IMR-90 (cell line): Measurements from ENCODE around the gene PACSIN3. TPM values are rescaled to one million over a fixed set of nuclear protein-coding genes. Genes with fewer than 3 reads are reported as not detected.

Source experiments
- ATAC-seq: fragments of 200-7000 bp; cut with Tn5 transposase; 2 replicates; pipeline ENCODE4 v1.9.1; 2020; ENCODE audit warnings: low read depth, mild to moderate bottlenecking, moderate library complexity
- BruUV-seq: library from RNA; stranded (reverse); fragments of 400-500 nt; replicated peaks from 2 replicates; lab custom pipeline; 2021; lab: Mats Ljungman, UMichigan
- CTCF ChIA-PET: fragments of 300-600 bp; formaldehyde crosslinking; extraction: SDS; loops from one replicate; lab custom pipeline; 2021; ENCODE audit warnings: antibody characterized with exemption; lab: Yijun Ruan, JAX
- POLR2A ChIA-PET: fragments of 300-600 bp; sonication (Branson Sonifier 250); formaldehyde crosslinking; loops from one replicate; lab custom pipeline; 2022; ENCODE audit warnings: antibody characterized with exemption; ENCODE audit not compliant: unreplicated experiment; lab: Charles Lee
- DNase-seq: peaks from one replicate; pipeline ENCODE4 v3.0.0; 2013
- H2AFZ ChIP-seq: replicated peaks from 2 replicates; pipeline ENCODE3; 2013; ENCODE audit warnings: low read length, mild to moderate bottlenecking; ENCODE audit not compliant: poor library complexity
- H2AK5ac ChIP-seq: 2 replicates; pipeline ENCODE4 v1.6.1; 2013; ENCODE audit warnings: low read depth, low read length, inconsistent platforms
- H2AK9ac ChIP-seq: replicated peaks from 2 replicates; pipeline ENCODE3; 2013; ENCODE audit warnings: mild to moderate bottlenecking, low read depth, low read length, moderate library complexity; ENCODE audit not compliant: poor library complexity
- H2BK120ac ChIP-seq: 2 replicates; pipeline ENCODE4 v1.6.1; 2013; ENCODE audit warnings: low read depth, low read length, inconsistent platforms
- H2BK15ac ChIP-seq: 3 replicates; pipeline ENCODE4 v1.6.1; 2013; ENCODE audit warnings: low read depth, low read length, inconsistent platforms
- H2BK20ac ChIP-seq: 2 replicates; pipeline ENCODE4 v1.6.1; 2013; ENCODE audit warnings: low read depth, mild to moderate bottlenecking, inconsistent platforms, low read length, moderate library complexity
- H2BK5ac ChIP-seq: 2 replicates; pipeline ENCODE4 v1.6.1; 2013; ENCODE audit warnings: mild to moderate bottlenecking, low read depth, low read length, inconsistent platforms; ENCODE audit not compliant: poor library complexity, severe bottlenecking
- H3K14ac ChIP-seq: replicated peaks from 2 replicates; pipeline ENCODE4 v1.6.1; 2013; ENCODE audit warnings: low read depth, low read length, inconsistent platforms
- H3K18ac ChIP-seq: 2 replicates; pipeline ENCODE4 v1.6.1; 2013; ENCODE audit warnings: low read depth, low read length, control low read depth
- H3K23ac ChIP-seq: 2 replicates; pipeline ENCODE4 v1.6.1; 2013; ENCODE audit warnings: low read depth, low read length, inconsistent platforms
- H3K27ac ChIP-seq: 2 replicates; pipeline ENCODE4 v1.5.1; 2013; ENCODE audit warnings: mild to moderate bottlenecking, control low read depth, low read length; ENCODE audit not compliant: insufficient read depth
- H3K27me3 ChIP-seq: 2 replicates; pipeline ENCODE4 v1.6.1; 2013; ENCODE audit warnings: low read length; ENCODE audit not compliant: control insufficient read depth, insufficient read depth
- H3K36me3 ChIP-seq: 2 replicates; pipeline ENCODE4 v1.6.1; 2013; ENCODE audit warnings: low read length, mixed read lengths; ENCODE audit not compliant: control insufficient read depth, insufficient read depth
- H3K4ac ChIP-seq: 2 replicates; pipeline ENCODE4 v1.6.1; 2013; ENCODE audit warnings: low read depth, low read length, inconsistent platforms
- H3K4me1 ChIP-seq: 2 replicates; pipeline ENCODE4 v1.6.1; 2013; ENCODE audit warnings: low read length, mixed read lengths; ENCODE audit not compliant: control insufficient read depth, insufficient read depth
- H3K4me2 ChIP-seq: 2 replicates; pipeline ENCODE4 v1.6.1; 2013; ENCODE audit warnings: low read depth, mild to moderate bottlenecking, control low read depth, low read length, moderate library complexity
- H3K4me3 ChIP-seq: 2 replicates; pipeline ENCODE4 v1.5.1; 2013; ENCODE audit warnings: low read depth, mild to moderate bottlenecking, control low read depth, low read length, moderate library complexity; ENCODE audit not compliant: insufficient read depth
- H3K56ac ChIP-seq: 2 replicates; pipeline ENCODE4 v1.6.1; 2013; ENCODE audit warnings: low read length, inconsistent platforms; ENCODE audit not compliant: insufficient read depth; ENCODE audit errors: extremely low read depth
- H3K79me1 ChIP-seq, 2 experiments: 2 replicates each; pipeline ENCODE4 v1.6.1; 2013; ENCODE audit warnings: low read length in 2 of 2, inconsistent platforms in 1 of 2, low read depth in 1 of 2
- H3K9ac ChIP-seq: 2 replicates; pipeline ENCODE4 v1.6.1; 2013; ENCODE audit warnings: low read depth, low read length, control low read depth
- H3K9me1 ChIP-seq: 2 replicates; pipeline ENCODE4 v1.6.1; 2013; ENCODE audit warnings: low read length, inconsistent platforms; ENCODE audit not compliant: insufficient read depth
- H3K9me3 ChIP-seq: 2 replicates; pipeline ENCODE4 v1.6.1; 2013; ENCODE audit warnings: low read length; ENCODE audit not compliant: control insufficient read depth, insufficient read depth
- H4K20me1 ChIP-seq: 2 replicates; pipeline ENCODE4 v1.6.1; 2013; ENCODE audit warnings: low read length, inconsistent platforms; ENCODE audit not compliant: insufficient read depth
- H4K5ac ChIP-seq: 2 replicates; pipeline ENCODE4 v1.6.1; 2013; ENCODE audit warnings: mild to moderate bottlenecking, low read depth, low read length, control low read depth
- H4K8ac ChIP-seq, 2 experiments: 2 replicates each; pipeline ENCODE4 v1.6.1; 2013; ENCODE audit warnings: low read depth in 2 of 2, low read length in 2 of 2, control low read depth in 1 of 2, inconsistent platforms in 1 of 2
- H4K91ac ChIP-seq: 2 replicates; pipeline ENCODE4 v1.6.1; 2013; ENCODE audit warnings: low read depth, low read length, inconsistent platforms; ENCODE audit not compliant: insufficient read depth
- BHLHE40 ChIP-seq: fragments of 150-350 bp; IDR thresholded peaks from 2 replicates; pipeline ENCODE4 v1.6.1; 2016; ENCODE audit warnings: mild to moderate bottlenecking, low read depth, low read length
- CHD1 ChIP-seq: IDR thresholded peaks from 2 replicates; pipeline ENCODE4 v1.6.1; 2012; ENCODE audit warnings: low read depth, low read length, improper control_type of control experiment
- CTCF ChIP-seq: conservative IDR thresholded peaks from 2 replicates; pipeline ENCODE4 v1.5.1; 2012; ENCODE audit warnings: mild to moderate bottlenecking, low read depth, low read length, improper control_type of control experiment
- ELK1 ChIP-seq: fragments of 150-350 bp; IDR thresholded peaks from 2 replicates; pipeline ENCODE4 v1.6.1; 2016; ENCODE audit warnings: low read depth, mild to moderate bottlenecking, low read length, moderate library complexity, borderline replicate concordance
- FOS ChIP-seq: fragments of 150-350 bp; IDR thresholded peaks from 2 replicates; pipeline ENCODE4 v1.6.1; 2016; ENCODE audit warnings: low read depth, low read length
- MAFK ChIP-seq: IDR thresholded peaks from 2 replicates; pipeline ENCODE4 v1.6.1; 2012; ENCODE audit warnings: low read depth, low read length, improper control_type of control experiment
- MAZ ChIP-seq: IDR thresholded peaks from 2 replicates; pipeline ENCODE4 v1.6.1; 2012; ENCODE audit warnings: low read depth, mild to moderate bottlenecking, low read length, improper control_type of control experiment, moderate library complexity, borderline replicate concordance
- MXI1 ChIP-seq: IDR thresholded peaks from 2 replicates; pipeline ENCODE4 v1.6.1; 2012; ENCODE audit warnings: low read depth, mild to moderate bottlenecking, low read length, moderate library complexity, borderline replicate concordance
- NFE2L2 ChIP-seq: fragments of 150-350 bp; IDR thresholded peaks from 2 replicates; pipeline ENCODE4 v1.6.1; 2016; ENCODE audit warnings: low read depth, mild to moderate bottlenecking, low read length
- POLR2A ChIP-seq: IDR thresholded peaks from 2 replicates; pipeline ENCODE4 v1.6.1; 2012; ENCODE audit warnings: mild to moderate bottlenecking, low read depth, low read length
- RAD21 ChIP-seq: IDR thresholded peaks from 2 replicates; pipeline ENCODE4 v1.6.1; 2012; ENCODE audit warnings: low read length, improper control_type of control experiment
- RCOR1 ChIP-seq: IDR thresholded peaks from 2 replicates; pipeline ENCODE4 v1.6.1; 2012; ENCODE audit warnings: mild to moderate bottlenecking, low read length, improper control_type of control experiment; ENCODE audit not compliant: insufficient replicate concordance
- RFX5 ChIP-seq: IDR thresholded peaks from 2 replicates; pipeline ENCODE4 v1.8.0; 2012; ENCODE audit warnings: low read depth, mild to moderate bottlenecking, low read length, moderate library complexity
- SMC3 ChIP-seq: fragments of 150-350 bp; IDR thresholded peaks from 2 replicates; pipeline ENCODE4 v1.6.1; 2016; ENCODE audit warnings: low read depth, mild to moderate bottlenecking, antibody characterized with exemption, low read length, moderate library complexity
- USF2 ChIP-seq: fragments of 150-350 bp; IDR thresholded peaks from 2 replicates; pipeline ENCODE4 v1.6.1; 2017; ENCODE audit warnings: mild to moderate bottlenecking, antibody characterized with exemption, low read length, low read depth
- WGBS, 2 experiments: methylation state at CpG; one replicate each; pipeline versions ENCODE4 v1.1.5 to v1.1.7; 2013; ENCODE audit warnings: missing lambda C conversion rate in 2 of 2; ENCODE audit not compliant: insufficient read length in 1 of 2; ENCODE audit errors: extremely low coverage in 2 of 2; 5-methylcytosine and 5-hydroxymethylcytosine counted together
- dilution Hi-C: fragments of 300-500 bp; cut with HindIII; formaldehyde crosslinking; loops from one replicate; pipeline ENCODE4 v1.14.3; 2018; ENCODE audit warnings: low sequenced_read_pairs; ENCODE audit not compliant: unreplicated experiment
- in situ Hi-C: fragments of 300-500 bp; cut with MboI; formaldehyde crosslinking; loops from 3 replicates; pipeline ENCODE4 v1.14.3; 2019; ENCODE audit warnings: low sequenced_read_pairs, inconsistent platforms, mixed read lengths
- intact Hi-C: fragments of 100-400 bp; cut with micrococcal nuclease; formaldehyde crosslinking; loops from 2 replicates; pipeline ENCODE4 v1.10.0; 2022
- polyA plus RNA-seq, 3 experiments: library from polyadenylated mRNA; depleted of rRNA; stranded (reverse); fragments of >200 nt; gene quantifications; 2 replicates each; pipeline ENCODE4 v1.2.3, GENCODE V29; 2012; ENCODE audit warnings: low replicate concordance in 1 of 3
- total RNA-seq: library from RNA; depleted of rRNA; stranded (reverse); fragments of >200 nt; gene quantifications from 2 replicates; pipeline ENCODE4 v1.2.3, GENCODE V29; 2012

The PACSIN3 gene
- total and polyA plus RNA-seq, 2 of the 4 experiments (the other 2 are of a cell fraction) = 19.2 to 21.1 TPM

- H3K4me3 ChIP-seq = no peak overlapping the region
- H4K20me1 ChIP-seq = peaks cover 22% of the 10 kb centered on the region
- H2AK5ac ChIP-seq = no peak overlapping the region
- H3K4me2 ChIP-seq = no peak overlapping the region
- no peaks in the 10 kb centered on the region for H3K27me3 ChIP-seq
- H3K9me3 ChIP-seq = no peaks in the 10 kb centered on the region
- no peak overlapping the region for H3K9ac ChIP-seq
- peaks cover 9% of the 10 kb centered on the region; the same call in 1 of the 2 replicates for H3K9me1 ChIP-seq
- H3K18ac ChIP-seq = no peak overlapping the region
- peaks cover 4% of the 10 kb centered on the region; the same call in 1 of the 2 replicates for H3K4me1 ChIP-seq
- ChIA-PET POLR2A (no interaction called here), CTCF (no interaction called here)
- no peak overlapping the region for H2BK120ac ChIP-seq
- H2BK5ac ChIP-seq = no peak overlapping the region
- no peak overlapping the region for H2BK20ac ChIP-seq
- no peak overlapping the region for H2AFZ ChIP-seq
- H3K14ac ChIP-seq = no peak overlapping the region
- no peaks in the 10 kb centered on the region for H3K36me3 ChIP-seq
- dilution Hi-C loops (no loop called here), in situ Hi-C loops (loop anchor here (10.0 kb wide), 1 partner anchor 243 kb away; the partner anchor contains the start of gene LRP4), intact Hi-C loops (no loop called here)
- no peak overlapping the region for H4K91ac ChIP-seq
- no peak overlapping the region for H2BK15ac ChIP-seq
- H2AK9ac ChIP-seq = no peak overlapping the region
- no peak overlapping the region for H3K4ac ChIP-seq
- TF ChIP-seq NFE2L2 (no peak), FOS (no peak), RCOR1 (no peak), SMC3 (no peak), CTCF (no peak), RFX5 (no peak), CHD1 (no peak), USF2 (no peak), MAZ (no peak), POLR2A (no peak), RAD21 (no peak), ELK1 (no peak), BHLHE40 (no peak), MXI1 (no peak), MAFK (no peak)
- no peak overlapping the region for H3K56ac ChIP-seq
- peaks cover 0 to 20% of the 10 kb centered on the region in 2 experiments; a peak in 1 of 4 replicates for H3K79me1 ChIP-seq
- H3K27ac ChIP-seq = no peak overlapping the region
- no TSS peak for BruUV-seq
- WGBS, 2 experiments = 100% methylated on average over 2 of the region's 5 CpGs; no CpG with 5 or more reads in 1 of the 2 experiments
- ATAC-seq (no peak), DNase-seq (no peak)
- no peak overlapping the region for H4K8ac ChIP-seq
- no peak overlapping the region for H4K5ac ChIP-seq
- no peak overlapping the region for H3K23ac ChIP-seq
Observed at GRCh38 chr11:47158242-47158641, 28.0 kb downstream of the PACSIN3 start.
